Renal cortical epithelial cell (primary cell): ENCODE measurements around the gene TECR. TPM values are rescaled to one million over a fixed set of nuclear protein-coding genes. Genes with fewer than 3 reads are reported as not detected.
"Not testable (repeated sequence)": the region's sequence is repeated elsewhere in the genome, so short reads cannot be mapped to it uniquely, and the experiment has no call there.

Source experiments
- DNase-seq: peaks from one replicate; pipeline ENCODE4 v3.0.0-alpha.2; 2011; ENCODE audit warnings: low read depth
- total RNA-seq: library from RNA; depleted of rRNA; stranded (reverse); fragments of >200 nt; gene quantifications from 2 replicates; pipeline ENCODE4 v1.2.3, GENCODE V29; 2014

TECR gene
- total RNA-seq, 1 donor from 2014 or later = 33.4 TPM

GRCh38 chr19:14585187-14585586, 55.8 kb downstream of the TECR start:
- not testable (repeated sequence) for DNase-seq

- not testable (repeated sequence) for DNase-seq
These were observed 60.0 kb downstream of the TECR start for GRCh38 chr19:14589433-14589832.

- DNase-seq = no peak
These were observed 66.2 kb downstream of the TECR start for GRCh38 chr19:14595558-14595957.

- no peak for DNase-seq
These were observed 70.3 kb downstream of the TECR start for GRCh38 chr19:14599548-14600147.

GRCh38 chr19:14603990-14604387, 74.6 kb downstream of the TECR start:
- DNase-seq = no peak

GRCh38 chr19:14606627-14607026, 77.2 kb downstream of the TECR start:
- DNase-seq = no peak

GRCh38 chr19:14611051-14611450, 81.7 kb downstream of the TECR start:
- DNase-seq = no peak

- DNase-seq = not testable (repeated sequence)
These were observed 82.8 kb downstream of the TECR start for GRCh38 chr19:14612242-14612641.

- no peak for DNase-seq
These were observed 83.3 kb downstream of the TECR start for GRCh38 chr19:14612657-14613056.

GRCh38 chr19:14613399-14614098, 84.2 kb downstream of the TECR start:
- DNase-seq = not testable (repeated sequence)

GRCh38 chr19:14614099-14614412, 84.7 kb downstream of the TECR start:
- no peak for DNase-seq

Other genes with a start within 250 kb of the TECR start
- gene ADGRE5, start 148.2 kb upstream of the TECR start, total RNA-seq = 12.9 and 40.1 TPM in 2 replicates
- 32.6 and 66.0 TPM in 2 replicates for gene DDX39A, start 110.3 kb upstream of the TECR start, total RNA-seq
- gene PKN1, start 96.3 kb upstream of the TECR start, total RNA-seq = 99.1 and 126 TPM in 2 replicates
- gene PTGER1, start 54.2 kb upstream of the TECR start, total RNA-seq = 0.85 and 5.0 TPM in 2 replicates
- 180 and 401 TPM in 2 replicates for gene GIPC1, start 33.5 kb upstream of the TECR start, total RNA-seq
- gene DNAJB1, start 11.2 kb upstream of the TECR start, total RNA-seq = 55.3 and 58.9 TPM in 2 replicates
- 108 and 413 TPM in 2 replicates for gene NDUFB7, start 42.5 kb downstream of the TECR start, total RNA-seq
- gene CLEC17A, start 53.5 kb downstream of the TECR start, total RNA-seq = not detected in 2 replicates
- gene ADGRE3, start 145.2 kb downstream of the TECR start, total RNA-seq = not detected in 2 replicates
- gene ZNF333, start 160.5 kb downstream of the TECR start, total RNA-seq = 2.6 and 12.4 TPM in 2 replicates
- gene ADGRE2, start 249.0 kb downstream of the TECR start, total RNA-seq = 0.15 and 0.17 TPM in 2 replicates